Amniotic epithelial cell (primary cell): ENCODE data around the gene DBH.

ENCODE experiments used
- DNase-seq: peaks from one replicate; pipeline ENCODE4 v3.0.0-alpha.2; 2010; ENCODE audit warnings: low read depth

DBH gene

GRCh38 chr9:133643978-133644760, 8.0 kb downstream of the DBH start:
- no peak for DNase-seq

GRCh38 chr9:133645021-133645765, 9.0 kb downstream of the DBH start:
- DNase-seq, result peak; percentile 39

- no peak for DNase-seq
Measured at GRCh38 chr9:133647148-133647547, 11.0 kb downstream of the DBH start.

GRCh38 chr9:133647765-133648469, 11.8 kb downstream of the DBH start:
- no peak for DNase-seq

- DNase-seq, result no peak
Measured at GRCh38 chr9:133649194-133649593, 13.0 kb downstream of the DBH start.

GRCh38 chr9:133650026-133650425, 13.9 kb downstream of the DBH start:
- no peak for DNase-seq

- no peak for DNase-seq
Measured at GRCh38 chr9:133653638-133654037, 17.5 kb downstream of the DBH start.

GRCh38 chr9:133654736-133655657, 18.8 kb downstream of the DBH start:
- DNase-seq, result no peak

- no peak for DNase-seq
Measured at GRCh38 chr9:133655701-133656100, 19.5 kb downstream of the DBH start.

- DNase-seq, result no peak
Measured at GRCh38 chr9:133656211-133657119, 20.3 kb downstream of the DBH start.

GRCh38 chr9:133657120-133657661, 21.0 kb downstream of the DBH start:
- DNase-seq, result peak; percentile 10

GRCh38 chr9:133658442-133659431, 22.6 kb downstream of the DBH start:
- peak; percentile 21 for DNase-seq

GRCh38 chr9:133659516-133659915, 23.4 kb downstream of the DBH start:
- no peak for DNase-seq

- no peak for DNase-seq
Measured at GRCh38 chr9:133661846-133662540, 25.8 kb downstream of the DBH start.

- DNase-seq, result no peak
Measured at GRCh38 chr9:133664173-133665050, 28.2 kb downstream of the DBH start.

- DNase-seq, result no peak
Measured at GRCh38 chr9:133665096-133665495, 28.9 kb downstream of the DBH start.

- DNase-seq, result no peak
Measured at GRCh38 chr9:133665535-133665934, 29.4 kb downstream of the DBH start.
